Measurements from ENCODE around the gene NUAK1.

NUAK1 gene

DNA sequence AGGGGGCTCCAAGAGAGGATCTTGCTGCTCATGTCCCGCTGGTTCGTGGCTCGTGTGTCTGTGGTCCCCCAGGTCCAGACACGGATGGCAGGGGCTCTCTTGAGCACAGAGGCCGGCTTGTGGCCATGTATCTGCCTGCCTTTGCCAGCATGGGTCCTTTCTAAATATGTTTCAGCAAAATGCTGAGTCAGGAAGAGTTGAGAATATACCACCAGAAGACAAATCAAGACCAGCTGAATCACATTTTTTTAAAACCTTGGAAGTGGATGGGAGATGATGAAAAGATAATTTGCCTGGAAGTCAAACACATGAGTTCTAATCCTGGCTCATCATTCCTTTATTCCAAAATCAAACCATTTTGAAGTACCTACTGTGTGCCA is 58.0 kb downstream of the NUAK1 start:
- DNase-seq = no peak

DNA sequence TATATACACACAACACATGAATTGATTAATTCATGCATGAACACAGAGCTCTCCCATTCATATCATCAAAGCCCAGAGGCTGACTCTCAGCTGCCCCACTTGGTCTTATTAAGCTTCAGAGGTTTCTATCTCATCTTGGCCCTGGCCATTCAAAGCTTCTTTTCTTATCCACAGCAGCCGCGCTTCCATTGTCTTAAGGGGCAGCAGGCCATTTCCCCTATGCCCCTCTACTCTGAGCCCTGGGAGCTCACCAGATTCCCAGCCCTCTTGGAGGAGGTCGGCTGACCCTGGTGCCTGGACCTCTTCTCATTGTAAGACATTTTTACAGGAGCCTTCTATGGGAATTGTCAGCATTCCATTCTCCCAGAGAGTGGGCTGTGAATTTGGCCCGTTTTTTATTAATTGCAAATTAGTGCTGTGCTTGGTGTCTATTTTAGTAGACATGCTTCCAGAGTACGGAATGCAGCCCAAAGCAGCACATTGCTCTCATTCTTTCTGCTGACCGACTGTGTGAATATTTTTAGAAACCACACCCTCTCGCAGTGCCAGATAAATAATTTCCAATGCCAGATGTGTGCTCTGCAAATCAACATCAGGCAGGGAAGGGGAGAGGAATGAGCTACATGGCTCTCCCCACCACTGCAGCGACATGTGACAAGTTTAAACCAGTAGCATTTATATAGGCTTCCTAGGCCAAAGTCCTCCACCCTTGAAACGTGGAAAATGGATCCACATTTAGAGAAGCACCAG is 58.5 kb downstream of the NUAK1 start:
- no peak for DNase-seq

DNA sequence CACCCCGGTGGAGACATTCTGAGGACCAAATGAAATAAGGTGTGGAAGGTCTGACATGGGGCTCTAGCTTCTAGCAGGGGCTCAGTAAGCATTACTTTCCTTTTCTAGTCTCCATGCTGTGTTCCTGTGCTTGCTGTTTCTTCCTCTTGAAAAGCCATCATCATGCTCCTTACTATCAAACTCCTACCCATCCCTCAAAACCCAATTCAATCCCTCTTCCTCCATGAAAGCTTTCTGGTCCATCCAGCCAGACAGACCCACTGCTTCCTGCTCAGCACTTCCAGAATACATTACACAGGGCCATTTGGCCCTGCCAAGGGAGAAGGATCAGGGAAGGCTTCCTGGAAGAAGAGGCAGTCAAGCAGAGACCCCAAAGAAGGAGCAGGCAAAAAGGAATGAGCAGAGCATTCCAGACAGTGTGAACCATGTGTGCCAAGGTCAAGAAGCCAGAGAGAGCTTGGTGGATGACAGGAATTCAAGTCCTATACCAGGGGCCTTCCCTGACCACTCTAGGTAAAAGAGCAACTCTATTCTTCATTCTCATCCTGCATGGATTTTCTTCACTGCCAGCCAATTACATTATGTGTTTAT is 59.5 kb downstream of the NUAK1 start:
- DNase-seq = no peak

DNA sequence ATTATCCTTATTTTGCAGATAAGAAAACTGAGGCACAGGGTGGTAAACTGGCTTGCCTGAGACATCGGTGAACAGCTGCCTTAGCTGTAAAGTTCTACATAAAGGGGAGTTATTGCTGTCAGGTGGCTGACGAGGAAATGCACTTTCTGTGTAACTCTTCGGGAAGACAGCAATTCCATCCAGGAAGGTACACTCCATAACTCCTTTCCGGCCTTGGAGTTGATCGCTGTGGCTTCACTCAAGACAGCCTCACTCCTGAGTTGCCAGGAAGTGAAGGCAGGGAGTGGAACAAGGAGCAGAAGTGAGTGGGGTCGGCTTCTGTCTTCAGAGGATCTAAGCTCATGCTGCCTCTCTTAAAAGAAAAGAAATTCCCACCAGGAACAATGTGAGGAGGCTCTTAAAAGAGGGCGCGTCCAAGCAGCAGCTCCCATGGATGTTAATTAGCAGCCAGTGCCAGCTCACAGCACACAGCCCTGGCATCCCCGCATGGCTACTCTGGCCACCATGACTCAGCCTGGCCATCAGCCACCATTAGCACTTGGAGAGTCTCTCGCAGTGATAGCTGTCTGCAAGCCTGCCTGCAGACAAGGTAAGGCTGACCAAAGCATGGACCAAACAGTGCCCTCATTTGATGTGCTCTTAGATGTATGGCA is 60.3 kb downstream of the NUAK1 start:
- DNase-seq = no peak

DNA sequence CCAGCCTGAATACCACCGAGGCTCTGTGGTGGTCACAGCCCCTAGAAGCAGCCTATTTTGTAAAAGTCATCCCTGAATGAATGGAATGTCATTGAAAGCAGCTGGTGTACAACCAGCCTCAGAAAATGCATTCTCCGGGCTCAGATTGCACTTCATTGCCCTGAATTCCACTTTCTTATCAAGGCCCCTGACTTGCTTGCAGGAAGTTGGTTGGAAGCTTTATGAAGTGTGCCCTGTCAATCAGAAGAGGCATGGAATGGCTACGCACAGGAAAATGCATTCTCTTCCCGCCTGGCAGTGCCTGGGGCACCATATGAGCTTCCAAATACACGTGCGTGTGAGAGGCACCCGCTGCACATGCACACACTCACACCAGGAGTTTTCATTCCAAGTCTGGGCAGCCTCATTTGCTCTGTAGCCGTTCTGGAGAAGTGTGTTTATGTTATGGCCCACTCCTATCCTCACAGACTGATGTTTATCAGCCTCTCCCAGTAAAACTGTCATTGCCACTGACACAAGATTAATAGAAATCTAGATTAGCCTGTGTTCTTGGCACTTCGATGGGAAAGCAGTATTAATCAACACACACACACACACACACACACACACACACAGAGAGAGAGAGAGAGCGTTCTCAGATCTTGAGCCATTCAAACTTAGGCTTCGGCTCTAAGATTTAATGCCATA is 63.9 kb downstream of the NUAK1 start:
- no peak for DNase-seq

DNA sequence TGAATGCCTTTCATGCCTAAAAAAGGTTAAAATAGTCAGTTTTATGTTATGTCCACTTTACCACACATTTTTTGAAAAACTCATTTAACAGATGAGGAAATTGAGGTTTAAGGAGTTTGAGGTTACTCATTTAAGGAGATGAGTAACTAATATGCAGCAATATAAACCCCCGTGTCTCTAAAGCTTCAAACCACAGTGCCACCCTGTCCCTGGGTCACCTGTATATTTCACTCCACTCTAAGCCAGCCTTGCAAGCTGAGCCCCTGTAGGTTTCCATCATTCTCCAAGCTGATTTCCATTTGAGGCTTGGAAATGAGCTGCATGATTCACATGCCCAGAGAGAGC is 64.4 kb downstream of the NUAK1 start:
- DNase-seq = no peak

DNA sequence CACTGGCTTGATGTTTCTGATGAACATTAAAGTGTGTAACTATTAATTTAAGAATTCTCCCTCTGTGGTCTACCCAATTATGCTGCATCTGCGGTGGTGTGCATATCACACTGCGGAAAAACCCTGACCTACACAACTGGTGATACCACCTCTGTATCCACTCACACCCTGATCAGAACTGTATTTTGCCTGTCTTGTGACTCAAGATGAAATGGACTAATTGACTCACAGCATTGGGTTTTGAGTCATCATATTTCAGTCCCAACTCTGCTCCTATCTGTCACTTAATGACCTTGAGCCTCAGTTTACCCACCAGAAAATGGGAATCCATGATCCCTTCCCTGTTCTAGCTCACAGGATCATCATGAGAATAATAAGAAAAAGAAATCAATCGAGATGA is 65.6 kb downstream of the NUAK1 start:
- no peak for DNase-seq

DNA sequence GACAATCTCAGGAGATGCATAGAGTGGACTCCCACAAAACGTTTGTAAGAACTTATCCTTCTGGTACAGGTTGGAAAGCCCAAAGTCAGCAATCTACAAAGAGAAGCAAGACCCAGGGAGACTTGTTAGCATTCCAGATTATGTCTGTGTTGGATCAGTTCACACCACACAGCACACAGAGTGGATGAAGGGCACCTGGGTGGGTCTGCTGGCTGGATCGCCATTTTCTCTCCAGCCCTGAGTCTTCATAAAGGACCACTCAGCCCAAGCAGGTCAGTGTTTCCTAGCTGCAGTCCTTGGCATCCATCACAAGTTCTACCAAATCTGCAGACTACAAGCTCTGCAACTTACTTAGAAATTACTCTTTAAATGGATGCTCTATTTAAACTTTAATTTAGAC is 66.0 kb downstream of the NUAK1 start:
- no peak for DNase-seq

DNA sequence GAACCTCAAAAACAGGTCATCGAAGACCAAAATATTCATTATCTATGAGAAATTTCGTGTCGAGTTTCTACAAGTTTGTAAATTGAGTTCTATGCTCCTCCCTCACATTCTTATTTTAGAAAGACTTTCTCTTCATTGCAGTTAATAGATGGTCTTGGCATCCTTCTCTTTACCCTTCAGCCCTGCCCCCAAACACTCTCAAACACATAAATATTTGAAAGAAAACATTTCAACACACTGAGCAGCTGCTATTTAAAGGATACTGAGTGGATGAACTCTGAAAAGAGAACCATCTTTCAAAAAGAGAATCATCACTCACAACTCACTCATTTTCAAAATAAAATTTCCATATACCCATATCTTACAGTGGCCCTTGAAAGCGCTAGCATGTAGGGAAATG is 67.1 kb downstream of the NUAK1 start:
- DNase-seq = no peak

DNA sequence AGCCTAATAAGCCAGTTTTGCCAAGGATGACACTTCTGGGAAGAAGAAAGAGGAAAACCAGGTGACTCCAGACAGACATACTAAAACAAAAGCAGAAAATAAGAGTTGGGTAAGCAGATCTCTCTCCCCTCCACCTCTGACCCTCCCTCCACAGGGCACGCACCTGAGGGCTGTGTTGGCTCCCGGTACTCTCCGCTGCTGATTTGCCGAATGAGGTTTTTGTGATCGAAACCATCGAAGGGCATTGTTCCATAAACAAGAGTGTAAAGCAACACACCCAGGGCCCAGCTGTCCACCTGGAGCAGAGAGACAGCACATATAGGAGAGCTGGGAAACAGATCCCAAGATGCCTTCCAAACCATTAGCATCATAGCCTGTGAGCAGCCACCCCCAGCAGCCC is 68.1 kb downstream of the NUAK1 start:
- DNase-seq = no peak

DNA sequence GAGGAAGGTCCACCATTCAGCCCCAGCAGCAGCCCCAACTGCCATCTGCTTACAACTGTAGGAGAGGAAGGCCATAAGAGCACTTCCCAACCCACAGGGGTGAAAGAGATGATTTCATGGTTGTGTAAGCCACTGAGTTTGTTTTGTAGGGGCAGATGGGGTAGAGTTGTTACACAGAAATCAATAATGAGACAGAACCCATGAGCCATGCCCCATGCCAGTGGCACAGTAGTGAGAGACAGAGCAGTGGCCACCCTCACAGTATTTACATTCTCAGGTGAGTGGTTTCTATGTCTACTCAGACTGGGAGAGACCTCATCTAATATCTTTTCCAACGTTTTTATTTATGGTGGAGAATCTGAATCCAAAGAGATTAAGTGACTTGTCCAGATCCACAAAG is 68.6 kb downstream of the NUAK1 start:
- DNase-seq = no peak

DNA sequence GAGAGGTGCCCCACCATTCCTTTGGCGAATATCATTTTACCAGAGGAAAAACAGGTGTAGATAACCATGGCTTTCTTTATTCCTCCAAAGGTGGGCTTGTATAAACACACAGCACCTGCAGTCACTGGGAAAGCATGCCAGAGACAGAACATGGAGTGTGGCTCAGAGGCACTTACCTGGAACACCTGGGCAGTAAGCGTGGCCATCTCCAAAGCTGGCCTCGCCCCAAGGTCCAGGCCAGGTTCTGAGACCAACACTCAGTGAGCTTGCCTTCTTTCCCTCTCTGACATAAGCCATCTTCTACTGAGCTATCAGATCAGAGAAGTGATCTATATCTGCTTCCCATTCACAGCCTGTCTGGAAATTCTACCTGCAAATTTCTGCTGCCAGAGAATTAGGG is 70.5 kb downstream of the NUAK1 start:
- DNase-seq = no peak

DNA sequence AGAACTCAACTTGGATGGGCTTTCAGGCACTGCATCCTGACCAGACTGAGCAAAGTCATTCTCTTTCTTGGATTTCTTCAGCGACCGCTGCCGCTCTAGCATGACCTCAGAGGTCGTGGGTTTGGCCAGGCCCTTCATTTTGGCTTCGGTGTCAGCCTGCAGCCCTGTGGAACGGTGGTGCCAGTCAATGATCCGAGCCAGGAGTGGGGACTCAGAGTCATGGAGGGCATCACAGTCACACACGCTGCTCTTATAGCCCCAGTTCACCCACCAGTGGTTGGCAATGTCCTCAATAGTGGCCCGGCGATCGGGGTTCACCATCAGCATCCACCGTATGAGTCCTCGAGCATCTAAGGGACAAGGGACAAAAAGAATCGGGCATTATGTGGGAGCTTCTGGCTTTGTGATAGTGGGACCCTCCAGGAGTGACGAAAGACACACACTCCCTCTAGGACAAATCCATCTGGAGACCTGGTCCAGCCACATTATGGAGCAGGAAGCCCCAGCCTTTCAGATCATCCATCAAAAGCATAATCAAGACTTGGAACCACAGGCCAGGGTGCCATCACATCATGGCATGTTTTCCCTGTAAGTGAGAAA is 71.0 kb downstream of the NUAK1 start:
- no peak for DNase-seq

DNA sequence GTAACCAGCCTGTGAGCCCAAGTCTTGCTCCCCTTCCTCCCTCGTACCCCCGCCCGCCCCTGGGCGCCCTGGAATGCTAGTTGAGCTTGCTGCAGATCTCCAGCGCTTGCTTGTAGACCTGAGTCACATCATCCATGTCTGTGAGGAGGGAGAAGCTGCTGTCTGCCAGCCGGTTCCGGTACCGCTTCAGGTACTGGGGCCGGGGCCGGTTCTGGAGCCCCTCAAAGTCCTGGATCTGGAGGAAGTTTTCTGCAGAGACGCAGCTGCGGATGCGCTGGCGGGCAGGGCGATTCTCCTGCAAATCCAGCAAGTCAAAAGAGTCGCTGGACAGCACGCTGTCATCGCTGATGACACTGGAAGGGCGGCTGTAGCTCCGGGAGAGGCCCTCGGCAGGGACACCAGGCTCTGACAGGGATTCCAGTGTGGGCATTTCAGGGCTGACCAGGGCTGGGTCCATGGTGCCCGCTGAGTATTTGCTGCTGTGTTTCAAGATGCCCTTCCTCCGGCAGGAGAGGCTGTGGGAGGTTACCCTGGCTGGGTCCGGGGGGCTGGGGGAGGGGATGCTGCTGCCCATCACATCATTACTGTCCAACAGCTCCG is 71.9 kb downstream of the NUAK1 start:
- no peak for DNase-seq

DNA sequence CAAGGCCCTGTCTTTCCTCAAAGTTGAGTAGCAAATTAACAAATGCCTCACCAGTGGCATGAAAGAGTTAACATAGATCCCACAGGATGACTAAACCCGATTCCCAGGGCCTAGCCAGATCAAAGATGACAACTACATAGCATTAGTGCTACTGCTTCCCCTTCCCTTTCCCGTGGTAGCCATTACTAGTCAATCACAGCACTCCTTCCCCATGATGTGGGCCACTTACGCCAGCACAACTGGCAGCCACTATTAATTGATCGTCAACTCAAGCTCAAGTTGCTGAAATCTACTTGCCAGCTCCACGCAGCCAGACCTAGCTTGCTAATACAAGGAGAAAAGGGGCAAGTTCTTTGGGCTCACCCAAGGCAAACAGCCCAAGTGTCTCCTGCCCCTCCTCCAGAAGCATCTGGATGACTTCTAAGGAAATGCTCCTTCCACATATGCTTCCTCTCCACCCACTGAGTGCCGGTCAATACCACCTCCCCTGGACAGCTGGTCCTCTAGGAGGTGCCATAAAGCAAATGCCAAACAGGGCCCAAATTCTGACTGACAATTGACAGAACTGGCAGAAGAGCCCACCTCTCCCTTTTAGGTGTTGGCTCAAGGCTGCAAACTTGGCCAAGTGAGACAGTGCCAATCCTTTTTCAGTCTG is 72.6 kb downstream of the NUAK1 start:
- no peak for DNase-seq

DNA sequence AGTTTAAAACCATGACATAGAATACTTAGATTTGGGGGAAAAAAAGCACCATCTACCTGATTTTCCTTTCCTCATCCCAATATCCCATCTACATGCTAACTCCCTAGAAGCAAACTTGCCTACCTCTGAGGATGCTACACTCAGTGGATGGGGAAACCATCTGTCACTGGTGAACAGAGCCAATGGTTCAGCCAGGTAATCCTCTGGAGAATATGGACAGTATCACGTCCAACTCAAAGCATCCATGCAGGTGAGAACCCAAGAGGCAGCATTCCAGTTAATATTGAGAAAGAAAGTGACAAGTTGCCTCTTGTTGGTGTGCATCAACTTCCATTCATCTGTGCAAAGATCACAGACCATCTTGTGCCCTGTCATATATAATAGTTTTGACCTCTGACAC is 73.2 kb downstream of the NUAK1 start:
- DNase-seq = no peak

DNA sequence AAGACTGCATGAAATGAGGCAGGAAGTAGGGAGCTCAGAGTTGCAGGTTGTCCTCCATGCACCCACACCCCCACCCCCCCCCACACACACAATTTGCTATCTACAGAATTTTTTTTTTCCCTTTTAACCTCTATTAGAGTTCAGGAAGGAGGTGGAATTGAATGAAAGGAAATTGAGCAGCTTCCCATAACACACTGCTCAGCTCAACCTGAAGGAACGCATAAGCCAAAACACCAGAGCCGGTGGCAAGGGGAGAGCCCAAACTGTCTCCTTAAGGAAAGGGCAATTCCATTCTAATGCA is 74.1 kb downstream of the NUAK1 start:
- no peak for DNase-seq

DNA sequence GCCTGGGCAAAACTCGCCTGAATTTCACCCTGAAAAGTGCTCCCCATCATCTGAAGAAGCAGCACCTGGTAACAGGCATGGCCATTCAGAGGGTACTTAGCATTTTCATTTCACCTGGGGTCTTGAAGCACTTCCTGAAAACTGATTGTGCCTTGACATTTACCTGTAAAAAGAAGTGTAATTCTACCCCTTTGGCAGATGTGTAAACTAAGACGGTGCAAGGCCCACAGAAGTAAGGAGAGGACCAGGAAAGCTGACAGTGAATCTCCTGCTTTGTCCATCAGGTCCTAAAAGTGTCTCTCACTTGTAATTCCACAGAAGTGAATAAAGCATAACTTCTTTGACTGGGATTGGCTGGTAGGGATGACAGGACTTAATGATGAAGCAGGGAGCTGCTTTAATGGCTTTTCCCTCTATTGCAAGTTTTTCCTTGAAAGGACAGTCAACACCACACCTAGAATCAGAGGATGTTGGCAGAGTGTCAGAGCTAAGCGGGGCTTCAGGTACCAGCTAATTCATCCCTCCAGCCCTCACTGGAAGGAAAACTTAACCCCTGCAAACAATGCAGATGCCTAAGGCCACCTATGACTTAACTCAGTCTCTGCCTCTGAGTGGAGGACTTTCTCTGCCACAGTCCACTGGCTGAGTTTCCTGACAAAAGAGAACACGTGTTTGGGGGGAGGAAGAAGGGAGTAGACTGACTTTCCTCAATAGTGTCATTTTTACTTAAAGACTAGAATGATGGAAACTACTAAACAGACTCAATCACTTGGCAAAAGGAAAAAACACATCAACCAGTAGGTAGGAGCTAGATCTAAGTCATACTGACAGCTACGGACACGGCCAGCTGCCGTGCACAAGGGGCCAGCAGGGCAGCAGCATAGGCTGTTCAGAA is 74.7 kb downstream of the NUAK1 start:
- no peak for DNase-seq

DNA sequence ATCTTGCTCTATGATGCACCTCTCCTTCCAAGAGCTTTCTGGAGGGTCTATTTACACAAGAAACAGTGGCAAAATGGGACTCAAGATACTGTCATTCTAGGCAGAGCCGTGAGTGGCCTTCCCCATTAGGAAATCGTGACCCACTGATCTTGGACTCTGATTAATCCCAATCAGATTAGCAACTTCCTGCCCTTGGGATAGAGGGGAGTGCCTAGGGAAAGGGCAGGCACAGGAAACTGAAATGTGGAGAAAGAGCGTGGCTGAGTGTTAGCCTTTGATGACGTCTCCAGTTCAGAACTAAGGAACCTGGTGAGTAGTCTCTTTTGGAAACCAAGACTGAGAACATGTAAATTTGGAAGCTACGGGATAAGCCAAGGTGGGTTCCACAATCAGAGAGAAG is 76.1 kb downstream of the NUAK1 start:
- DNase-seq = no peak

DNA sequence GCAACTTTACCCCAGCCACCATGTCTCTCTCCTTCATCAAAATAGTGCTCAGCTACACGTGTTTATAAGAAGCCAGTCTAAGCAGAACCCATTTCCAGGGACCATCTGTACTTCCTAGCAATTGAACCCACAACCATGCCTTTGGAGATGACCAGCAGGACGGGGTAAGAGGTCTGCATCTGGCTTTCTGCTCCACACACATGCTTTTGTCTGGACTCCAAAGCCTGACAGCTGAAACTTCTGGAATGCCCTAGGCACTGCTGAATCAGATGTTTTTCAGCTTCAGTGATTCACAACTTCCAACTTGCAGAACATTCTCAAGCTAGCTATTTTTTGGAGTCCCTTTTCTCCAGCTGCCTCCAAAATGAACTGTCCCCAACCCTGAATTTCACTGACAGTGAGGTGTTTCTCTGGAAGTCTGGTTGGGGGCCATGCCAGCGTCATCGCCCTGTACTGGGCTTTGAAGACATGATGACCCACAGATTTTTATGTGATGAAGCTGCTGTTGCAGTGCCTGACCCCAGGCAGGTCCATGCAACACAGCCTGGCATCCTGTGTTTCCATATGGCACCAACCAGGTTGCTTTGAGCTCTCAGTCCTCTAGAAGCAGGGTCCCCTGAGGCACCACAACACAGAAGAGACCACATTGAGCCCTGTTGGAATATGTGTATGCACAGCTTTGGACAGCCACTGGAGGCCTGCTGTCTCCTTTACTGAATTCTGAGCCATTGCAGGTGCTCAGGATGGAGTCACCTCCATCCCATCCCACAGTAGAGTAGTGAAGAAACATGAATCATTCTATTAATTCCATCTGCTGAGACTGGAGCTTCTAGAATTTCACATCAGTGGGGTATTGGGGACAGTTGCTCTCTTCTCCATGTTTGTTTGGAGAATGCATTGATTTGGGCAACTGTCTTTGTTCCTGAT is 80.2 kb downstream of the NUAK1 start:
- DNase-seq = no peak

DNA sequence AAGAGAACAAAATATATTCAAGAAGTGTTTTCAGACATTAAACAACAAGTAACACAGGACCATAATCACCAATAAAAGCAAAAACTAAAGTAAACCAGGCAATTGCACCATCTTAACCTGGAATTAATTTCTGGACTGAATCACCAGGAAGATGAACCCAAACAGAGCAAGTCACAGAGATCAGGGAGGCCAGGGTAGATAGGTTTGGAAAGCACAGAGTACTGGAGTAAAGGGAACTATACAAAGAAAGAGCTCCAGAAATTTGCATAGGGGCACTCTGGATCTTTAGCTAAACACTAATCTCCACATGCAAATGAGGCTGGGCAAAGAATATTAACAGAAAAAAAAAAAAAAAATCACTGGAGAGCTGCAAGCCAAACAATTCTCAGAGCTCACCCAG is 84.7 kb downstream of the NUAK1 start:
- no peak for DNase-seq
